Glutamatergic neuron (in vitro differentiated cells): ENCODE data around the gene RBM20. TPM values are rescaled to one million over a fixed set of nuclear protein-coding genes. Genes with fewer than 3 reads are reported as not detected.

Source experiments
- DNase-seq: peaks from one replicate; pipeline ENCODE4 v3.0.0; 2022
- H3K27ac Mint-ChIP-seq: one replicate; pipeline ENCODE4 v1.8.0; 2020; ENCODE audit warnings: mild to moderate bottlenecking, mixed read lengths, inconsistent platforms; ENCODE audit not compliant: unreplicated experiment
- H3K27me3 Mint-ChIP-seq: one replicate; pipeline ENCODE4 v1.8.0; 2020; ENCODE audit warnings: mild to moderate bottlenecking, moderate library complexity, mixed read lengths, inconsistent platforms; ENCODE audit not compliant: unreplicated experiment
- H3K36me3 Mint-ChIP-seq: one replicate; pipeline ENCODE4 v1.8.0; 2020; ENCODE audit warnings: mild to moderate bottlenecking, mixed read lengths, inconsistent platforms; ENCODE audit not compliant: unreplicated experiment
- H3K4me1 Mint-ChIP-seq: one replicate; pipeline ENCODE4 v1.8.0; 2020; ENCODE audit warnings: mild to moderate bottlenecking, low read depth, mixed read lengths, inconsistent platforms; ENCODE audit not compliant: unreplicated experiment
- H3K4me3 Mint-ChIP-seq: one replicate; pipeline ENCODE4 v1.8.0; 2020; ENCODE audit warnings: mild to moderate bottlenecking, mixed read lengths, inconsistent platforms; ENCODE audit not compliant: unreplicated experiment
- H3K9me3 Mint-ChIP-seq: one replicate; pipeline ENCODE4 v1.8.0; 2020; ENCODE audit warnings: mild to moderate bottlenecking, moderate library complexity, mixed read lengths, inconsistent platforms; ENCODE audit not compliant: unreplicated experiment
- CTCF ChIP-seq: fragments of 200-600 bp; sonication (generic); IDR thresholded peaks from one replicate; pipeline ENCODE4 v1.5.0; 2021; ENCODE audit not compliant: partially characterized antibody, unreplicated experiment
- long read RNA-seq: library from polyadenylated mRNA; unstranded; transcript quantifications from one replicate; pipeline ENCODE4 v2.0.0, GENCODE V29; 2020; ENCODE audit not compliant: unreplicated experiment
- total RNA-seq: library from RNA; stranded (reverse); fragmentation: NEBNext Ultra II Directional; extraction: Animal tissue kit (Norgen Biotek cat#: 25700); gene quantifications from one replicate; pipeline ENCODE4 v1.2.1, GENCODE V29; 2021; ENCODE audit not compliant: unreplicated experiment

RBM20 gene
- 5.8 TPM for total RNA-seq
- long read RNA-seq, partial matches to known transcripts: 1 of 1 reads
- long read RNA-seq, other reads (novel, unspliced or antisense): 0 of 1 reads

- Mint-ChIP-seq H3K9me3 (peaks cover 7% of the 10 kb centered on the region), H3K4me3 (peak within 1 kb of the TSS; percentile 94), H3K4me1 (peaks cover 29% of the 10 kb centered on the region), H3K27ac (peak within 1 kb of the TSS; percentile 72), H3K27me3 (peaks cover 7% of the 10 kb centered on the region), H3K36me3 (no peaks in the 10 kb centered on the region)
- no peak for TF ChIP-seq CTCF
- DNase-seq: peak; percentile 73
These were observed at the start of gene RBM20 for GRCh38 chr10:110643653-110644597. Gene RBM20, plus strand, starts transcription at chr10:110644336. Its CDS starts 119 bp downstream, at chr10:110644455.

GRCh38 chr10:110597476-110597875 lies 46.7 kb upstream of the RBM20 start:
- Mint-ChIP-seq H3K4me1 (no peaks in the 10 kb centered on the region), H3K9me3 (peaks cover 1% of the 10 kb centered on the region), H3K36me3 (no peaks in the 10 kb centered on the region), H3K4me3 (no peak overlapping the region), H3K27ac (no peak overlapping the region), H3K27me3 (no peaks in the 10 kb centered on the region)
- no peak for DNase-seq
- TF ChIP-seq CTCF: no peak

- H3K4me3 Mint-ChIP-seq: no peak overlapping the region
- DNase-seq: no peak
- no peaks in the 10 kb centered on the region for H3K27me3 Mint-ChIP-seq
- peak; percentile 75 for TF ChIP-seq CTCF
- H3K4me1 Mint-ChIP-seq: no peaks in the 10 kb centered on the region
- no peak overlapping the region for H3K27ac Mint-ChIP-seq
- no peaks in the 10 kb centered on the region for H3K36me3 Mint-ChIP-seq
- peaks cover 1% of the 10 kb centered on the region for H3K9me3 Mint-ChIP-seq
These were observed 43.5 kb upstream of the RBM20 start for GRCh38 chr10:110600487-110601101.

GRCh38 chr10:110601581-110601980 lies 42.6 kb upstream of the RBM20 start:
- no peaks in the 10 kb centered on the region for H3K36me3 Mint-ChIP-seq
- TF ChIP-seq CTCF: no peak
- H3K4me3 Mint-ChIP-seq: no peak overlapping the region

More at GRCh38 chr10:110601581-110601980, 42.6 kb upstream of the RBM20 start:
- Mint-ChIP-seq H3K27ac (no peak overlapping the region), H3K4me1 (no peaks in the 10 kb centered on the region), H3K27me3 (no peaks in the 10 kb centered on the region), H3K9me3 (peaks cover 1% of the 10 kb centered on the region)
- no peak for DNase-seq
